ENCODE measurements around the gene NAT9.

Gene NAT9

GRCh38 chr17:74728033-74728701, 48.0 kb downstream of the NAT9 start (continued):
- peak; percentile 61; the same call in 1 of the 2 replicates for TF ChIP-seq ZSCAN4 (tag by site-specific recombination; IDR thresholded peaks at IDR 0.05)
- no peak for TF ChIP-seq ZNF335 (tag by site-specific recombination; conservative IDR thresholded peaks at IDR 0.05)
- TF ChIP-seq ZBTB26 (tag by site-specific recombination; optimal IDR thresholded peaks at IDR 0.05), result no peak

- Histone ChIP-seq H3K4me3 (ENCODE audit: low read depth, low read length) (no peak overlapping the region), H3K27ac (ENCODE audit: extremely low read depth, low read depth, low read length) (no peak overlapping the region), H3K9me3 (ENCODE audit: control insufficient read depth, insufficient read depth, low read depth, low read length) (no peaks in the 10 kb centered on the region), H3K36me3 (ENCODE audit: control insufficient read depth in 2 of 2, insufficient read depth in 1 of 2, low read length in 2 of 2) (no peaks in the 10 kb centered on the region), H3K4me1 (ENCODE audit: control insufficient read depth, insufficient read depth, low read length) (no peaks in the 10 kb centered on the region)
- ChIA-PET POLR2A (no interaction called here), CTCF (interaction anchor here (0.7 to 0.8 kb wide), 2 partner anchors 19 to 159 kb away, joined by 3 read pairs; no protein-coding TSS in a partner anchor)
- TF ChIP-seq ZNF26 (tag by site-specific recombination; IDR thresholded peaks at IDR 0.05) (no peak), ZNF132 (tag by site-specific recombination; IDR thresholded peaks at IDR 0.05; ENCODE audit: borderline replicate concordance) (no peak), ZNF558 (tag by site-specific recombination; IDR thresholded peaks at IDR 0.05) (no peak), ZSCAN23 (tag by site-specific recombination; IDR thresholded peaks at IDR 0.05) (no peak), TSHZ1 (tag by site-specific recombination; IDR thresholded peaks at IDR 0.05; ENCODE audit: borderline replicate concordance) (no peak), ZNF416 (tag by site-specific recombination; IDR thresholded peaks at IDR 0.05) (no peak), PRDM6 (tag by site-specific recombination; IDR thresholded peaks at IDR 0.05) (no peak), PRDM2 (tag by site-specific recombination; IDR thresholded peaks at IDR 0.05; ENCODE audit: borderline replicate concordance) (no peak), ZNF280D (tag by site-specific recombination; IDR thresholded peaks at IDR 0.05) (no peak), ZNF175 (tag by site-specific recombination; IDR thresholded peaks at IDR 0.05) (no peak), ZNF19 (tag by site-specific recombination; IDR thresholded peaks at IDR 0.05; ENCODE audit: low read depth) (no peak), ZFP37 (tag by site-specific recombination; IDR thresholded peaks at IDR 0.05) (no peak), ZNF174 (tag by site-specific recombination; IDR thresholded peaks at IDR 0.05) (no peak)
Measured at GRCh38 chr17:74725111-74725510, 51.0 kb downstream of the NAT9 start.
